DMS 273 (cell line): Measurements from ENCODE around the gene ENPP3.

Experiments
- DNase-seq: peaks from one replicate; lab custom pipeline; 2025; ENCODE audit not compliant: unreplicated experiment; lab: John Stamatoyannopoulos, UW

The ENPP3 gene

DNA sequence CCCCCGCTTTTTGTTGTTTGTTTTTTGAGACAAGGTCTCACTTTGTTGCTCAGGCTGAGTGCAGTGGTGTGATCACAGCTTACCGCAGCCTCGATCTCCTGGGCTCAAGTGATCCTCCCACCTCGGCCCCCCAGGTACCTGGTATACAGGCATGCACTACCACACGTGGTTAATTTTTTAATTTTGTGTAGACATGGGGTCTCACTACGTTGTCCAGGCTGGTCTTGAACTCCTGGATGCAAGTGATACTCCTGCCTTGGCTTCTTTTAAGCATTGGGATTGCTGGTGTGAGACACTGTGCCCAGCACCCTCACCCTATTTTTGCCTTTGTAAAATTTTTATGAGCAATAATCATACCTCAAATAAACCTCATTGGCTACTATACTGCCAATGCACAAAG is 5.5 kb downstream of the ENPP3 start:
- no peak for DNase-seq

DNA sequence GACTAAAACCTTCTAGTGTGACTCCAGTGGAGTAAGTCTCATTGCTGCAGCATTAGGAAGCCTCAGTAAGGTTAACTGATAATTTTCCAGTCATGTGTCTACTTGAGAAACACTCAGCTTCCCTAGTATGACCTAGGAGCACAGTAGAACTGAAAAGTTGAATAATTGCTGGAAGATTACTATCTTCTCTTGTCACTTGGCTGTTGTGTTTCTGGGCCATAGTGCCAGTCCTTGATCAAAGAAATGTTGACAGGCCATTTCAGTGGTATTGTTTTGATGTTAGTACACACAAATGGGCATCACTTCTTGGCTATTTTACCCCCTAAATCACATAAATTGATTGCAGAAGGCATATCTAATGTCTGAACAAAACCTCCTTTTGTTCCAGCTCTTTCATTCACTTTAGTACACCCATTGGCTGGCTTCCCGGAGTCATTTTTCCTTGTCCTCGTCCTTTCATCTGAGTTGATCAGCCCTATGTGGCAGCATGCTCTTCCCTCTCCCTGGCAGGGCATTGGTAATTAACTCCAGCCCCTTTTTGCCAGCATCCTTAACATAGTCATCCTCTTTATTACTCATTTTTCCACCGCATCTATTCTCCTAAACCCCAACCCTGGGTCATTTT is 6.0 kb downstream of the ENPP3 start:
- DNase-seq: no peak

DNA sequence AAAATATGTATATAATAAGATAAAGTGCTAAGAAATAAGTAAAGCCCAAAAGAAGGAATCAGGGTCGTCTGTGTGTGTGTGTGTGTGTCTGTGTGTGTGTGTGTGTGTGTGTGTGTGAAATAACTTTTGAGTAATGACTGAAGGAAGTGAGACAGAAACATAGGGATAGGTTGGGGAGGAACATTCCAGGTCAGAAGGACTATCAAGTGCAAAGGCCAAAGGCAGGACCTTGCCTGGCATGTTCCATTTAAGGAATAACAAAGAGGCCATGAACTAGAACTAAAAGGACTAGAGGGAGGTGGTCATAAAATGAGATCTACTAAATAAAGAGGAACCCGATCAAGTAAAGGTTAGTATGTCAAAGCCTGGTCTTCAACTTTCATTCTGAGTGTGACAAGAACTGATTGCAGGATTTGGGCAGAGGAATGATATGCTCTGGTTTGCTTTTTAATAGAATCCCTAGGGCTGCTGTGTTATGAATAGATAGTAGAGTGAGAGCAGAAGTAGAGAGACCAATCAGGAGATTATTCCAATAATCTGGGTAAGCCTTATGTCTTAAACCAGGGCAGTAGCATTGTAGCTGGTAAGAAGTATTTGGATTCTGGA is 6.9 kb downstream of the ENPP3 start:
- DNase-seq: no peak

DNA sequence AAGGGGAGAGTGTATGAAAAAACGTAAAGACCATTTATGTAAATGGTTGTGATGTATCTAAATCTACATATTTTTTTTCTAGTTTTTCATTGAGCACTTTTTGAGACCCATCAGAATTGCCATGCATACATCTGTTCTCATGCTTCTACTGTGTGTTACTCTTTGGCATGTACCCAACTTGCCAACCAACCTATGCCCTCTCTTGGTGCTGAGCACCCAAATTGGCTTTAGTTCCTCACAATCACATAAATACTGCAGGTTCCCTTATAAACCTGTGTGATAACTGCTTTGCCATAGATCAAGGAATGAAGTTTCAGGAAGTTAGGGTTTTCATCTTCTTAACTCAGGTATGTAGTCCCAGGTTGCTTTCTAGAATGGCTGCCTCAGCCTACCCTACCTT is 7.8 kb downstream of the ENPP3 start:
- no peak for DNase-seq

DNA sequence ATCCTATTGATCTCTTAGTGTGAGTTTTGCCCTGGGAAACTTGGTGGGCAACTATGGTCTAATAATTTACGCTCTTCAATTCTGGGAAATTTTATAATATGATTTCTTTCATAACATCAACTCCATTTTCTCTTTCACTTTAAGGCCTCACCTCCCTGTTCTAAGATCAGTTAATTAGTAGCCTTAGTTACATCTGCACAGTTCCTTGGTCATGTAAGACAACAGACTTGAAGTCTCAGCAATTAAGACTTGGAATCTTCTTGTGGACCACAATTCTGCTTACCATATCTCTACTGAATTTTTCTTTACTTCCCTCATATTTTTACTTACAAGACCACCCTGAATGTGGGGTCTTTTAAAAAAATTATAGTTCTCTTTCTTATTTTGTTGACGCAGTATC is 8.7 kb downstream of the ENPP3 start:
- DNase-seq: no peak

DNA sequence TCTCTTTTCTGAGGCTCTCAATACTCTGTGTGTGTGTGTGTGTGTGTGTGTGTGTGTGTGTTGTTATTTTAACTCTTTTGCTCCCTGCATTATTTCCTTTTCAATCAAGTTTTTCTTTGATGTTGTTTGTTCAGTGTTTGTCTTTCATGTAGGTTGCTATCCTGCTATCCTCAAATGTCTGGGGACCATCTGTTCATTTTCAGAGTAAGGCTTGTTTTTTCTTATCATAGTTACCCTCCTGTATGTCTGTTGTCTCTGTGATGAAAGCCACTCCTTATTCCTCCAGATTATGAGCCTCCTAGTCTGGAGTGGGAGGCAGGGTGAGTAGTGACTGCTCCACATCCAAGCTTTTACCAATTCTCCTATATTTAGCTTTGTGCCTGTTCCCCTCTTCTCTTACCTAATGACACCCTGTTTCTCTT is 9.2 kb downstream of the ENPP3 start:
- no peak for DNase-seq

DNA sequence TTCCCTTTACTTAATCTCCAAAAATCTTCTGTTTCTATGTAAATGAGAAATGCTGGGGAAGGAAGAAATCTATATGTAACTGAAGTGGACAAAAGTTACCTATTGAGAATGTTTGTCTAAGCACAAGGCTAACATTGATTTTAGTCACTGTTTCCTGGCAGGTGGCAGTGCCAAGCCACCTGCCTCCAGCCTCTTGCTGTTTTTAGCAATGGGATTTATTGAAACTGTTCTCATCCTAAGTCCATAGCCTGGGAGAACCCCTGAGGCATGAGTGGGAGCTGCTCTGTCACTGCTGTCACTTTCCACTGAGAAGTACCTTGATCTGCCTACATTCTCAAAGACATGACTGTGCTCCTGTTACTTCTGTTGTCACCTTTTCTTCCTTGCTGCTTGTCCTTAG is 14.7 kb downstream of the ENPP3 start:
- DNase-seq: no peak

DNA sequence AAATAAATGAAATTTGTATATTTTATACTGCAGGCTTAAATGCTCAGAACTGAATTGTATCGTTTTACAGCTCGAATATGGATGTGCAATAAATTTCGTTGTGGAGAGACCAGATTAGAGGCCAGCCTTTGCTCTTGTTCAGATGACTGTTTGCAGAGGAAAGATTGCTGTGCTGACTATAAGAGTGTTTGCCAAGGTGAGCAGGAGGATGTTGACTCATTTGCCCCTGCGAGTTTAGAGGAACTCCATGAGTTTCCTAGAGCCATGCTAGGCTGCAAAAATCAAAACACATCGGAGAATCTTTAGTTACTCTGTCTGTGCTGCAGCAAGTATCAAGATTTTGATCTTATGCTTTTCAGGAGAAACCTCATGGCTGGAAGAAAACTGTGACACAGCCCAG is 15.4 kb downstream of the ENPP3 start:
- DNase-seq: no peak

DNA sequence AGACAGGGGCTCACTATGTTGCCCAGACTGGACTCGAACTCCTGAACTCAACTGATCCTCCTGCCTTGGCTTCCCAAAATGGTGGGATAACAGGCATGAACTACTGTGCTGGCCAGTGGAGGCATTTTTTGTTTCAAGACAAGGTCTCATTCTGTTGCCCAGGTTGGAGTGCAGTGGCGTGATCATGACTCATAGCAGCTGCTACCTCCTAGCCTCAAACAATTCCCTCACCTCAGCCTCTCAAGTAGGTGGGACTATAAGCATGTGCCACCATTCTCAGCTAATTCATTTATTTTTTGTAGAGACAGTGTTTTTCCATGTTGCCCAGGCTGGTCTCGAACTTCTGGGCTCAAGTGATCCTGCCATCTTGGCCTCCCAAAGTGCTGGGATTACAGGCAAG is 17.2 kb downstream of the ENPP3 start:
- no peak for DNase-seq

DNA sequence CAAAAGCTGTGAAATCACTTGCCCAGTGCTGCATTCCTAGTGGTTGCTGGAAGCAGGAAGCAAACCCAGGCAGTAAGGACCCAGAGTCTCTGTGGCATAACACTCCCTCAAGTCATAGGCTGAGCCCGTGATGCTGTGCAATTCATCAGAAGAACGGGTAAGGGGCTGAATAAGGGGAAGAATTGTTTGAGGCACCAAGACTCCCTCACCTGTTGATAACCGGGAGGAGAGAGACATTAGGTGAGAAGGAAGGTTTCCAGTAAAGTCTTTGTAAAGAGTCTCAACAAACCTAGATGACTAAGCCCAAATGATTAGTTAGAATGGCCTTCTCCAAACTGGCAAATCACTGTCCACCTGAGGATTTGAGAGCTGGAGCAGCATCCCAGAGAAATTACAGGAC is 18.3 kb downstream of the ENPP3 start:
- DNase-seq: no peak

DNA sequence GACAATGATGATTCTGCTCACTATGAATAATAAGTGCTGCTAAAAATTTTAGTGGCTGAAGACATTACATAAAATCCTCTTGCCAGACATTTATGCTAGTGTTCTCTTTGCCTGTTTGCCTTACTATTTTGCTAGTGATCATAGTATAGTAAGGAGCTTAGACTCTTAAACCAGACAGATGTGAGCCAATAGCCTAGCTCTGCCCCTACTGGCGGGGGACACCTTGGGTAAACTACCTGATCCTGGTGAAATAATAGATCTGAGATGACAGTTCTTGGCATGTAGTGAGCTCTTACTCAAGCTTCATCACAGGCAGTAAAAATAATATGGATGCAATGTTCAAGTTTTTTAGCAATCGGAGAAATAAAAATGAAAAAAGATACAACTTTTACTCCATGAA is 18.8 kb downstream of the ENPP3 start:
- DNase-seq: no peak

DNA sequence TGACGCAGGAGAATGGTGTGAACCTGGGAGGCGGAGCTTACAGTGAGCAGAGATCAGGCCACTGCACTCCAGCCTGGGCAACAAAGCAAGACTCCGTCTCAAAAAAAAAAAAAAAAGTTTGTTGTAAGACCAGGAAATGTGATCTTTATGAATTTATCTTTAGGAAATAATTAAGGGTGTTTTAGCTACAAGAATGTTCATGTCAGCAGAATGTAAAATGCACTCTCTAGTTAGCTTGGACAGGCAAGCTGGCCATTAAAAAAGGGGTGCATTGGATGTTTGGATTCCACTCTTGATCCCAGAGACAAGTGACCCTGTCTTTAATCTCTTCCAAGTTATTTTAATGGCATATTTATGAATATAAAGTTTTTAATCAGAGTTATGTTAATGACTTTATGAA is 19.6 kb downstream of the ENPP3 start:
- no peak for DNase-seq

DNA sequence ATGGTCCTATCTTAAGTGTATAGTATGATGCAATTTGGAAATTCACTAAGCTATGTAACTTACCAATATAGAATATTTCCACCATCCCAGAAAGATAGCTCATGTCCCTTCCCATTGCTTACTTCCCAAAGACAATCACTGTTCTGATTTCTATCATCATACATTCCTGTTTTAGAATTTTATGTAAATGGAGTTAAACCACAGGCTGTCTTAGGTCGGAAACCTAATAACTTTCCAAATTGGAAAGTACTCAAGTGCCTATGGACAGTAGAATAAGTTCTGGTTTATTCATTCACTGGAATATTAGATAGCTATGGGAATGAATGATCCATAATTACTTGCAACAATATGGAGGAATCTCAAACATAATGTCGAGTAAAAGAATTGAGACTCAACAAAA is 20.1 kb downstream of the ENPP3 start:
- no peak for DNase-seq

DNA sequence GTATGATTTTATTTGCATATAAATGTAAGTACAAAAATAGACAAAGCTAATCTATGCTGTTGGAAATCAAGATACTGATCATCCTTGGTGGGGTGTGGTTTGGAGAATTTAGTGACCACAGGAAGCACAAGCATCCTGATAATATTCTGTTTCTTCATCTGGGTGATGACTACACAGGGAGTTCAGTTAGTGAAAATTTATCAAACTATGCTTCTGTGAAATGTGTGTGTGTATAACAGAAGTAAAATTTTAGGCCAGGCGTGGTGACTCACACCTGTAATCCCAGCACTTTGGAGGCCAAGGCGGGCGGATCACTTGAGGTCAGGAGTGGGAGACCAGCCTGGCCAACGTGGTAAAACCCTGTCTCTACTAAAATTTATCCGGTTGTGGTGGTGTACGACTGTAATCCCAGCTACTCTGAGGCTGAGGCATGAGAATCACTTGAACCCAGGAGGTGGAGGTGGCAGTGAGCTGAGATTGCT is 20.6 kb downstream of the ENPP3 start:
- no peak for DNase-seq

DNA sequence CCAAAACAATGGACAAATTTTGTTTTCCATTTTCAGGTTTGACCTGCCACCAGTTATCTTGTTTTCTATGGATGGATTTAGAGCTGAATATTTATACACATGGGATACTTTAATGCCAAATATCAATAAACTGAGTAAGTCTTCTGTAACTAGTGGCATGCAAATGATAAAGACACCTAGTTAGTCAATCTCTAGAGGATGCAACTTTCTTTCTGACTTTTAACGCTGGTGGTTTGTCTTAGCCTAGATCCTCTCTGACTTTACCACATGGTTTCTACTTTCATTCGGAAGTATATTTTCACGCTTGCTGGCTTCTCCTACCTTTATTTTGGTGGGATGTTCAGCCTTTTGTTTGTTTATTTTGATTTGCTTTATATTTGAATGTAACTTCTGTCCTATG is 21.2 kb downstream of the ENPP3 start:
- DNase-seq: no peak

DNA sequence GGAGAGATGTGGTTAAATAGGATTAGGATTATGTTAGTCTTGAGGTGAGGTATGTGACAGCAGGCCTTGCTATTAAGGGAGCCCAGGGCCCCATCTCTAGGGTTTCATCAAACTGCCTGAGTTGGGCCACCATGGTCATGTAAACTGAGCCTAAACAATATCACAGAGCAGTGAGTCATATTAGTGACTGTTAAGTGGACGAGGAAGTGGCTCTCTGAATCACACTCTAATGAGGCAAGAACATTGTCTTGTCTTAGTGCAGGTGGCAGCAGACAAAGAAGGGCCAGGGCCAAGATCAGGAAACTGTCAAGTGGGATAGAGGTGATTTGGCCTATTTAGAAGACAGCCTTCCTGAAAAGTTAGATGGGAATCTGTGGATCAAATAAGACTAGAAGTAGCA is 23.1 kb downstream of the ENPP3 start:
- DNase-seq: no peak

DNA sequence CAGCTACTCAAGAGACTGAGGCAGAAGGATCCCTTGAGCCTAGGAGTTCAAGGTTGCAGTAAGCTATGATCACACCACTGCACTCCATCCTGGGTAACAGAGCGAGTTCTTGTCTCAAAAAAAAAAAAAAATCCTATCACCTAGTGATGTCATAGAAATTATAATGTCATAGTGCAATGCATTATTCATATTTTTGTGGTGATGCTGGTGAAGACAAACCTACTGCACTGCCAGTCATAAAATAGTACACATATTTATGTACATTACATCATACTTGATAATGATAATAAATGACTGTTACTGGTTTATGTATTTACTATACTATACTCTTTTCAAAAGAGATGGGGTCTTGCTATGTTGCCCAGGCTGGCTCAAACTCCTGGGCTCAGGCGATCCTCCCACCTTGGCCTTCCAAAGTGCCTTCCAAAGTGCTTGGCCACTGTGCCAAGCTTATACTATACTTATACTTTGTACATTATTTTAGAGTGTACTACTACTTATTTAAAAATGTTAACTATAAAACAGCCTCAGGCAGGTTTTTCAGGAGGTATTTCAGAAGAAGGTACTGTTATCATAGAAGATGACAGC is 26.6 kb downstream of the ENPP3 start:
- DNase-seq: no peak

DNA sequence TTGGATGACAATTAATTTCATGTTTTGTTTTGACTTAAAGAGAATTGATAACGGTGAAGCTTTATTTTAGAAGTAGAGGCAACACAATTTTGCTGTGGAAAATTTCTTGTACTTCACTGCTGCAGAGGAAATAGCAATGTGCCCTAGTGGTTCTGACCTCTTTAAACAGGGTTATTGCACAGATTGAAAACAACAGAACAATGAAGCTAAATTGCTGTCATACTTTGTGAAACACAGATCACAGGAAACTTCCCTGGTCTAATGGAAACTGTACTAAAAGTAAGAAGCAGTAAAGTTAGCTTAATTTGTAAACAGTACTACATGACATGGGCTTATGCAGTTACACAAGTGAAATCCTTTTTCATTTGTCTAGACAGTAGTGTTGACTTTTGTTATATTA is 32.8 kb downstream of the ENPP3 start:
- no peak for DNase-seq

DNA sequence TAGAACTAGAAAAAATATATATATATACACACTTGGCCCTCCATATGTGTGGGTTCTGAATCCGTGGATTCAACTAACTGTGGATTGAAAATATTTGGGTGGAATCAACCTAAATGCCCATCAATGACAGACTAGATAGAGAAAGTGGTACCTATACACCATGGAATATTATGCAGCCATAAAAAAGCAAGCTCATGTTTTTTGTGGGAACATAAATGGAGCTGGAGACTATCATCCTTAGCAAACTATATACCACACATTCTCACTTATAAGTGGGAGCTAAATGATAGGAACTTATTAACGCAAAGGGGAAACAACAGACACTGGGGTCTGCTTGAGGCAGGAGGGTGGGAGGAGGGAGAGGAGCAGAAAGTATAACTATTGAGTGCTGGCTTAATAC is 36.1 kb downstream of the ENPP3 start:
- no peak for DNase-seq

DNA sequence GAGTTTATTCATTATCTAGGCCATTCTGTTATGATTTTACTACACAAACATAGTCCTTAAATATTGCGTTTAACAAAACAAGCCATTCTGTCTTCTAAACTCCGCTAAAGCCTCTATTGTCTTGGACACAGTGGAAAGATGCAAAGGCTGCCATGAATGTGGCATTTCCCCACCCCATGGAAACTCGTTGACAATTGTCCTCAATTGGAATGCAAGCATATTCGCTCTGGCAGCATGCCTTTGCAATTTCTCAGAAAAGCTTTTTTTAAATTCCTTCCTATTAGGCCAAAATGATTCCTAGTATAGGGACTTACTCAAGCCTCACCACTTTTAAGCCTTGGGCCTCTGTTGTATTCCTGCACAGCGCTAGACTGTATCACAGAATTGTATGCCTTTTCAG is 41.3 kb downstream of the ENPP3 start:
- DNase-seq: no peak

DNA sequence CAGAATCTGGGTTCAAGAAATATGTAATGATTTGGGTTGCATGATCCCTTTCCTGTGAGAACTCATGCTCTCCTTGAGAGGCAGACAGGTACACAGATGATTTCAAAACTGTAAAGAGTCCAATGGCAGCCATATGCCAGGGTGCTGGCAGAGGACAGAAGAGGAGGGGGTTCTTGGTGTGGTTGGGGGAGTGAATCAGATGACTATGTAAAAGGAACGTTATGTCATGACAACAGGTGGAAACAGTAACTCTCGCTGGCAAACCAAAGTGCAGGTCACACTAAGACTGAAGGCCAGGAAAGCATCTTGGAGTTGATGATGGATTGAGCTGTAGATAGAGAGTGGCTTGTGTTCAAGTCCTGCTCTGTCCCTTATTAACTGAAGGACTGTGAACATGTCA is 43.8 kb downstream of the ENPP3 start:
- no peak for DNase-seq

DNA sequence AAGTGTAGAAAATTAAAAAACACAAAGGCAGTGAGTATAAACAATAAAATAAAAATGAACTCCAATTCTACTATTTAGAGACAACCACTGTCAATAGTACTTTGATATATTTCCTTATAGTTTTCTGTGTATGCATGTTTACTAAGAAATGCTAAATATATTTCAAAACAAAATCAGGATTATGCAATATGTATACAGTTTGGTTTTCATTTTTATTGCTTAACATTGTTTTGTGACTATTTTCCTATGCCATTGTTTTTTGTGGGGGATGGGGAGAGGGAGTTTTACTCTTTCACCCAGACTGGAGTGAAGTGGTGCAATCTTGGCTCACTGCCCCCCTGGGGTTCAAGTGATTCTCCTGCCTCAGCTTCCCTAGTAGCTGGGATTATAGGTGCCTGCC is 44.5 kb downstream of the ENPP3 start:
- DNase-seq: no peak

DNA sequence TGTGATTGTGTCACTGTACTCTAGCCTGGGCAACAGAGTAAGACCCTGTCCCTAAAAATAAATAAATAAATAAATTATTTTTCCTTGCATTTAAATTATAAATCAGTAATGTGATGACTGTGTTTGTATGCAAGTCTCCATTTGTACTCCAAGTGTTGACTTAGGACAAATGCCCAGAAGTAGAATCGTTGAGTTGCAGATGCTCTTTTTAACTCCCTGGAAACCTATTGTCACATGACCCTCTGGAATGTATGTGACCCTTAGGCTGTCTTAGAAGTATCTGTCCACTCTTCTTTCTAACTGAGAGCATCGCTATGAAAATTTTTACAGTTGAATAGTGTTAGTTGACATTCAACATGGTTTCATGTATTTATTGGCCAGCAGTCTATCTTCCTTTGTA is 45.3 kb downstream of the ENPP3 start:
- DNase-seq: no peak
